CD4-positive, alpha-beta memory T cell (primary cell): Measurements from ENCODE around the gene PANK1. TPM values are rescaled to one million over a fixed set of nuclear protein-coding genes. Genes with fewer than 3 reads are reported as not detected.

Experiments used
- CTCF ChIA-PET: fragments of 350-600 bp; sonication (Branson Sonifier 250); formaldehyde crosslinking; loops from one replicate; lab custom pipeline; 2021; ENCODE audit warnings: inconsistent platforms; ENCODE audit not compliant: partially characterized antibody; lab: Charles Lee
- POLR2A ChIA-PET: fragments of 350-600 bp; sonication (Branson Sonifier 250); formaldehyde crosslinking; loops from one replicate; lab custom pipeline; 2021; ENCODE audit not compliant: partially characterized antibody; lab: Charles Lee
- DNase-seq, 5 donors: peaks; one replicate each; pipeline versions ENCODE4 v3.0.0 to v3.0.0-alpha.2; 2020 to 2022; ENCODE audit warnings: mixed read lengths in 1 of 5
- H3K27ac ChIP-seq: one replicate; pipeline ENCODE4 v1.7.0; 2013; ENCODE audit warnings: low read depth, low read length
- H3K27me3 ChIP-seq: 2 replicates; pipeline ENCODE4 v1.7.0; 2013; ENCODE audit warnings: mild to moderate bottlenecking, low read length, moderate library complexity; ENCODE audit not compliant: insufficient read depth
- H3K36me3 ChIP-seq: 2 replicates; pipeline ENCODE4 v1.7.0; 2013; ENCODE audit warnings: mild to moderate bottlenecking, low read length, moderate library complexity; ENCODE audit not compliant: insufficient read depth
- H3K4me1 ChIP-seq: 2 replicates; pipeline ENCODE4 v1.7.0; 2013; ENCODE audit warnings: mild to moderate bottlenecking, low read length, moderate library complexity; ENCODE audit not compliant: insufficient read depth
- H3K4me3 ChIP-seq, 2 donors: one replicate each; pipeline ENCODE4 v1.7.0; 2013; ENCODE audit warnings: low read length in 2 of 2, mild to moderate bottlenecking in 1 of 2
- H3K9me3 ChIP-seq, 2 donors: one replicate each; pipeline ENCODE4 v1.7.0; 2013; ENCODE audit warnings: low read length in 2 of 2, control low read depth in 1 of 2; ENCODE audit not compliant: control insufficient read depth in 1 of 2
- H3K27ac Mint-ChIP-seq, 7 donors: one replicate each; pipeline ENCODE4 v1.8.0; 2020 to 2021; ENCODE audit warnings: mixed read lengths in 7 of 7, mild to moderate bottlenecking in 6 of 7, inconsistent platforms in 3 of 7, moderate library complexity in 3 of 7
- H3K27me3 Mint-ChIP-seq, 2 donors: one replicate each; pipeline ENCODE4 v1.8.0; 2020 to 2021; ENCODE audit warnings: mixed read lengths in 2 of 2
- H3K36me3 Mint-ChIP-seq, 2 donors: one replicate each; pipeline ENCODE4 v1.8.0; 2020 to 2021; ENCODE audit warnings: mixed read lengths in 2 of 2, inconsistent platforms in 1 of 2, mild to moderate bottlenecking in 1 of 2
- H3K4me1 Mint-ChIP-seq, 4 donors: one replicate each; pipeline ENCODE4 v1.8.0; 2020 to 2021; ENCODE audit warnings: mixed read lengths in 4 of 4, mild to moderate bottlenecking in 1 of 4
- H3K4me3 Mint-ChIP-seq, 8 donors: one replicate each; pipeline ENCODE4 v1.8.0; 2020 to 2021; ENCODE audit warnings: mixed read lengths in 8 of 8, mild to moderate bottlenecking in 7 of 8, moderate library complexity in 6 of 8, inconsistent platforms in 3 of 8
- H3K9me3 Mint-ChIP-seq, 8 donors: one replicate each; pipeline ENCODE4 v1.8.0; 2020 to 2021; ENCODE audit warnings: mixed read lengths in 8 of 8, mild to moderate bottlenecking in 5 of 8, inconsistent platforms in 3 of 8, moderate library complexity in 1 of 8
- intact Hi-C: fragments of 100-400 bp; cut with micrococcal nuclease; formaldehyde crosslinking; loops from one replicate; pipeline ENCODE4 v1.15.1; 2023
- polyA plus RNA-seq, 2 donors: library from polyadenylated mRNA; unstranded; fragments of 300-500 nt; fragmentation: Illumina TruSeq; gene quantifications; one replicate each; pipeline ENCODE4 v1.2.3, GENCODE V29; 2021
- total RNA-seq, 2 experiments: library from RNA; stranded (reverse); gene quantifications; one replicate each; pipeline ENCODE4 v1.2.3, GENCODE V29; 2021

PANK1 gene
- total and polyA plus RNA-seq, 4 experiments from 2014 or later = 1.6 to 4.5 (median 3.1) TPM

GRCh38 chr10:89554433-89554832 is 90.6 kb downstream of the PANK1 start:
- no peak for DNase-seq
- H3K9me3 ChIP-seq = no peaks in the 10 kb centered on the region
- no peaks in the 10 kb centered on the region for H3K36me3 Mint-ChIP-seq
- no peaks in the 10 kb centered on the region for H3K4me1 ChIP-seq
- POLR2A ChIA-PET = no interaction called here
- no peak overlapping the region for H3K27ac ChIP-seq
- CTCF ChIA-PET = interaction anchor here (1.7 kb wide), 1 partner anchor 8 kb away, joined by 6 read pairs; no protein-coding TSS in a partner anchor
- no peaks in the 10 kb centered on the region for H3K36me3 ChIP-seq
- H3K4me1 Mint-ChIP-seq = no peaks in the 10 kb centered on the region
- no peaks in the 10 kb centered on the region for H3K9me3 Mint-ChIP-seq
- no peak overlapping the region for H3K27ac Mint-ChIP-seq
- no peak overlapping the region for H3K4me3 Mint-ChIP-seq
- H3K27me3 ChIP-seq = no peaks in the 10 kb centered on the region
- H3K4me3 ChIP-seq = no peak overlapping the region
- intact Hi-C loops = no loop called here
- H3K27me3 Mint-ChIP-seq = peaks cover 10 to 20% of the 10 kb centered on the region in 2 donors

DNA sequence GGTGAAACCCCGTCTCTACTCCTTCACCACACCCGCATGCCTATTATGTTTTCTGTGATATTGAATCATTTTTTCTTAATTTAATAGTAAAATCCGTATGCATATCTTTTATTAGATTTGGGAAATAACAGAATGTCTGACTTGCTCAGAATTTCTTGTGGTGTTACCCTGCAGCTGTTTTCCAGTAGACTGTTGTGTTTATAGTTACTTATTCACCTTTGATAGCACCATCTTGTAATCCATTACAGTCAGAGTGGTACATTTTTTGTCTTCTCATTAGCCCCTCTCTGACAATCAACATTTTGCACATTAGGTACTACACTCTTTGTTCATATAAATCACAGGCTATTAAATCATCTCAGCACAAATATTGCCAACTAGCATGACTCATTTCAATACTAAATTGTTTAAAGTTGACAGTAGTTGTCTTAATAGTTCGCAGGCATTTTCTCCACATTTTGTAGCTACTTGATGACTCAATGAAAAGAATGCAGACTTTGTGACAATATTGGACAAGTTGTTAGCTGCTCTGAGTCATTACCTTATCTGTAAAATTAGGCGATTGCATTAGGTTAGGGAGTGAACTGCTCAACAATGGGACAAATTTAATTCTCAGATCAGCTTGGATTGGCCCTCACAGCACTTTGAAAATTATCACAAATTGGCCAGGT is 91.8 kb downstream of the PANK1 start:
- POLR2A ChIA-PET = no interaction called here
- H3K36me3 Mint-ChIP-seq = no peaks in the 10 kb centered on the region
- no peaks in the 10 kb centered on the region for H3K9me3 Mint-ChIP-seq
- intact Hi-C loops = no loop called here
- Histone ChIP-seq H3K27ac (no peak overlapping the region), H3K36me3 (no peaks in the 10 kb centered on the region), H3K4me3 (no peak overlapping the region), H3K9me3 (no peaks in the 10 kb centered on the region), H3K4me1 (no peaks in the 10 kb centered on the region), H3K27me3 (no peaks in the 10 kb centered on the region)
- peaks cover 2 to 12% of the 10 kb centered on the region in 2 donors for H3K27me3 Mint-ChIP-seq
- no peak overlapping the region for H3K4me3 Mint-ChIP-seq
- H3K4me1 Mint-ChIP-seq = no peaks in the 10 kb centered on the region
- H3K27ac Mint-ChIP-seq = no peak overlapping the region
- CTCF ChIA-PET = interaction anchor here (1.3 to 1.7 kb wide), 2 partner anchors 9 to 11 kb away, joined by 4 to 6 read pairs; no protein-coding TSS in a partner anchor
- no peak for DNase-seq

- Mint-ChIP-seq H3K4me1 (no peaks in the 10 kb centered on the region), H3K27ac (no peak overlapping the region), H3K27me3 (peaks cover 0 to 10% of the 10 kb centered on the region in 2 donors), H3K9me3 (no peaks in the 10 kb centered on the region), H3K4me3 (no peak overlapping the region), H3K36me3 (no peaks in the 10 kb centered on the region)
- no peak overlapping the region for H3K4me3 ChIP-seq
- no peaks in the 10 kb centered on the region for H3K27me3 ChIP-seq
- CTCF ChIA-PET = no interaction called here
- no peak overlapping the region for H3K27ac ChIP-seq
- POLR2A ChIA-PET = no interaction called here
- H3K36me3 ChIP-seq = no peaks in the 10 kb centered on the region
- intact Hi-C loops = no loop called here
- no peaks in the 10 kb centered on the region for H3K9me3 ChIP-seq
- DNase-seq = no peak
- no peaks in the 10 kb centered on the region for H3K4me1 ChIP-seq
Measured at GRCh38 chr10:89552213-89552612, 92.8 kb downstream of the PANK1 start.

GRCh38 chr10:89550509-89550908 is 94.5 kb downstream of the PANK1 start:
- intact Hi-C loops = no loop called here
- Mint-ChIP-seq H3K27me3 (peaks cover 0 to 10% of the 10 kb centered on the region in 2 donors), H3K4me3 (no peak overlapping the region), H3K4me1 (no peaks in the 10 kb centered on the region), H3K27ac (no peak overlapping the region), H3K36me3 (no peaks in the 10 kb centered on the region), H3K9me3 (peaks cover 0 to 2% (median 0%) of the 10 kb centered on the region in 8 donors)
- ChIA-PET CTCF (interaction anchor here (1.8 kb wide), 1 partner anchor 12 kb away, joined by 4 read pairs; no protein-coding TSS in a partner anchor), POLR2A (no interaction called here)
- H3K4me3 ChIP-seq = no peak overlapping the region
- no peak overlapping the region for H3K27ac ChIP-seq
- no peak for DNase-seq
- no peaks in the 10 kb centered on the region for H3K9me3 ChIP-seq
- H3K36me3 ChIP-seq = no peaks in the 10 kb centered on the region
- no peaks in the 10 kb centered on the region for H3K4me1 ChIP-seq
- H3K27me3 ChIP-seq = no peaks in the 10 kb centered on the region

- no peak for DNase-seq
- CTCF ChIA-PET = interaction anchor here (1.8 kb wide), 1 partner anchor 13 kb away, joined by 4 read pairs; no protein-coding TSS in a partner anchor
- H3K4me3 Mint-ChIP-seq = no peak overlapping the region
- Histone ChIP-seq H3K27ac (no peak overlapping the region), H3K4me3 (no peak overlapping the region), H3K4me1 (no peaks in the 10 kb centered on the region), H3K36me3 (no peaks in the 10 kb centered on the region), H3K27me3 (no peaks in the 10 kb centered on the region), H3K9me3 (no peaks in the 10 kb centered on the region)
- H3K9me3 Mint-ChIP-seq = peaks cover 0 to 3% (median 0%) of the 10 kb centered on the region in 8 donors
- POLR2A ChIA-PET = no interaction called here
- intact Hi-C loops = no loop called here
- peaks cover 0 to 10% of the 10 kb centered on the region in 2 donors for H3K27me3 Mint-ChIP-seq
- H3K4me1 Mint-ChIP-seq = no peaks in the 10 kb centered on the region
- no peak overlapping the region for H3K27ac Mint-ChIP-seq
- H3K36me3 Mint-ChIP-seq = no peaks in the 10 kb centered on the region
Measured at GRCh38 chr10:89549510-89549909, 95.5 kb downstream of the PANK1 start.

DNA sequence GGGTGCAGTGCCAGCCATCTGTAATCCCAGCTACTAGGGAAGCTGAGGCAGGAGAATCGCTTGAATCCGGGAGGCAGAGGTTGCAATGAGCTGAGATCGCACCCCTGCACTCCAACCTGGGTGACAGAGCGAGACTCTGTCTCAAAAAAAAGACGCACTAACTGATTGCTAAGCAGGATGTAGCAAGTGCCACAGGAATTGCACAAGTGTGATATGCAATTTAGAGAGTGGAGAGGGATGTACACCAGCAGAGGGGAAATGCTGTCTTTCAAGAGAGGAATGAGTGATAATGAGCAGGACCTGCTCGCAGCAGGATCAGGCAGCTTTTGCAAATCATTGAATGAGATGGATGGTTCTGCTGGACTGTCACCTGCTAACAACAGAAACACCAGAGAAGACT is 96.4 kb downstream of the PANK1 start:
- no peaks in the 10 kb centered on the region for H3K27me3 ChIP-seq
- CTCF ChIA-PET = no interaction called here
- H3K9me3 Mint-ChIP-seq = peaks cover 0 to 3% (median 0%) of the 10 kb centered on the region in 8 donors

DNA sequence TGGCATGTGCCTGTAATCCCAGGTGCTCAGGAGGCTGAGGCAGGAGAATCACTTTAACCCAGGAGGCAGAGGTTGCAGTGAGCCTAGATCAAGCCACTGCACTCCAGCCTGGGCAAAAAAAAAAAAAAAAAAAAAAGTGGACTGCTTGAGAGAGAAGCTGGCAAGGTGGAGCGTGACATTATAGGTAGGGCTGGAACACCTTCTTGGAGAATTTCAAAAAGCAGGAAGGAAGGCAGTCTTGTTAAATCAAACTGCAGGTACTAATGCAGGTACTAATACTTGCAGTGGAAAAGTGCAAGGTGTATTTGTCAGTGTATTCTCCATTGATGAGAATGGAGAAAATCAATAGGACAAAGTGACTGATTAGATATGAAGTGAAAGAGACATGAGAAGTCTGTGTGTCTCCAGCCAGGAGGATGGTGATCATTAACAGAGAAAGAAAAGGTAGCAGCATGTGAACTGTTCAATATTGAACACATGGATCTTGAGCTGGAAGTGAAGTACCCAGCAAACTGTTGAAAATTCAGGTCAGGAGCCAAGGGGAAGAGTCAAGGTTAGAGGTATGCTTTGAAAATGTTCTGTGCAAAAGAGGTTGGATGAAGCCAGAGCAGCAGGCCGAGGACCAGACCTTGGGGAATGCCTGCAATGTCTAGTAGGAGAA is 97.1 kb downstream of the PANK1 start:
- POLR2A ChIA-PET = no interaction called here
- Mint-ChIP-seq H3K4me1 (no peaks in the 10 kb centered on the region), H3K4me3 (no peak overlapping the region), H3K9me3 (peaks cover 0 to 3% (median 0%) of the 10 kb centered on the region in 8 donors), H3K27ac (no peak overlapping the region), H3K27me3 (peaks cover 0 to 9% of the 10 kb centered on the region in 2 donors), H3K36me3 (no peaks in the 10 kb centered on the region)
- H3K9me3 ChIP-seq = no peaks in the 10 kb centered on the region
- no peak for DNase-seq
- CTCF ChIA-PET = no interaction called here
- H3K27me3 ChIP-seq = no peaks in the 10 kb centered on the region
- H3K36me3 ChIP-seq = no peaks in the 10 kb centered on the region
- no peak overlapping the region for H3K27ac ChIP-seq
- H3K4me1 ChIP-seq = no peaks in the 10 kb centered on the region
- no peak overlapping the region for H3K4me3 ChIP-seq
- intact Hi-C loops = no loop called here

More for the DNA sequence above, 96.4 kb downstream of the PANK1 start:
- Histone ChIP-seq H3K27ac (no peak overlapping the region), H3K4me3 (no peak overlapping the region), H3K4me1 (no peaks in the 10 kb centered on the region), H3K36me3 (no peaks in the 10 kb centered on the region), H3K9me3 (no peaks in the 10 kb centered on the region)
- peak overlapping the region in 1 of 7 donors; percentile 7 for H3K27ac Mint-ChIP-seq
- no peaks in the 10 kb centered on the region for H3K4me1 Mint-ChIP-seq
- no peaks in the 10 kb centered on the region for H3K36me3 Mint-ChIP-seq
- intact Hi-C loops = no loop called here
- peak overlapping the region in 1 of 8 donors; percentile 34 for H3K4me3 Mint-ChIP-seq
- DNase-seq = no peak
- peaks cover 0 to 10% of the 10 kb centered on the region in 2 donors for H3K27me3 Mint-ChIP-seq
- POLR2A ChIA-PET = no interaction called here
